ENCODE results near the gene PLXNB3. TPM values are rescaled to one million over a fixed set of nuclear protein-coding genes. Genes with fewer than 3 reads are reported as not detected.

Gene PLXNB3
- total RNA-seq, 1 experiment from 2014 or later, result 14.3 TPM

- no TSS peak for BruUV-seq (replicated peaks)
- intact Hi-C loops (cut with micrococcal nuclease; ENCODE audit: unreplicated experiment), result no loop called here
- POLR2A ChIA-PET, result no interaction called here
- in situ Hi-C loops (cut with HindIII; ENCODE audit: low pct_unique_long_range_greater_than_20kb, low sequenced_read_pairs), result no loop called here
- 0 out of 2 replicates have a peak, but pooled peaks cover 3% of the 10 kb centered on the region for H3K9me3 ChIP-seq (ENCODE audit: control insufficient read depth, insufficient read depth, low read depth, low read length)
- DNase-seq (ENCODE audit: low read depth, low spot score) (no peak), ATAC-seq (no peak)
- H3K27me3 ChIP-seq (ENCODE audit: control insufficient read depth, insufficient read depth, low read length), result no peaks in the 10 kb centered on the region
- no peaks in the 10 kb centered on the region for H3K4me1 ChIP-seq (ENCODE audit: control insufficient read depth, insufficient read depth, low read length)
- no peak overlapping the region for H3K4me3 ChIP-seq (ENCODE audit: low read depth in 2 of 2, low read length in 2 of 2)
- TF ChIP-seq TCF7L2 (IDR thresholded peaks at IDR 0.05; ENCODE audit: low read depth, low read length) (no peak), POLR2AphosphoS5 (IDR thresholded peaks at IDR 0.05; ENCODE audit: low read depth, low read length) (no peak), SIN3A (IDR thresholded peaks at IDR 0.05; ENCODE audit: borderline replicate concordance, insufficient read depth, low read depth, low read length) (no peak), CTCF (IDR thresholded peaks at IDR 0.05) (no peak), REST (IDR thresholded peaks at IDR 0.05; ENCODE audit: insufficient read depth in 1 of 2, low read depth in 2 of 2, low read length in 1 of 2) (no peak)
- no peak overlapping the region for H3K27ac ChIP-seq (ENCODE audit: low read length)
- CTCF ChIA-PET, result interaction anchor here (1.1 kb wide), 1 partner anchor 26 kb away, joined by 3 read pairs; no protein-coding TSS in a partner anchor
- H3K36me3 ChIP-seq (ENCODE audit: control insufficient read depth, insufficient read depth, low read length), result no peaks in the 10 kb centered on the region
Observed at GRCh38 chrX:153733651-153734240, 30.3 kb upstream of the PLXNB3 start.

- no peak for TF ChIP-seq TCF7L2 (IDR thresholded peaks at IDR 0.05; ENCODE audit: low read depth, low read length)
- no peak for TF ChIP-seq REST (IDR thresholded peaks at IDR 0.05; ENCODE audit: insufficient read depth in 1 of 2, low read depth in 2 of 2, low read length in 1 of 2)
- TF ChIP-seq SIN3A (IDR thresholded peaks at IDR 0.05; ENCODE audit: borderline replicate concordance, insufficient read depth, low read depth, low read length), result no peak
- TF ChIP-seq CTCF (IDR thresholded peaks at IDR 0.05), result no peak
- no peak for TF ChIP-seq POLR2AphosphoS5 (IDR thresholded peaks at IDR 0.05; ENCODE audit: low read depth, low read length)
- ATAC-seq (no peak), DNase-seq (ENCODE audit: low read depth, low spot score) (no peak)
- TSS peak; percentile 16 for BruUV-seq (replicated peaks)
- Histone ChIP-seq H3K27ac (ENCODE audit: low read length) (no peak overlapping the region), H3K4me1 (ENCODE audit: control insufficient read depth, insufficient read depth, low read length) (no peaks in the 10 kb centered on the region), H3K27me3 (ENCODE audit: control insufficient read depth, insufficient read depth, low read length) (no peaks in the 10 kb centered on the region), H3K9me3 (ENCODE audit: control insufficient read depth, insufficient read depth, low read depth, low read length) (0 out of 2 replicates have a peak, but pooled peaks cover 3% of the 10 kb centered on the region), H3K36me3 (ENCODE audit: control insufficient read depth, insufficient read depth, low read length) (no peaks in the 10 kb centered on the region), H3K4me3 (ENCODE audit: low read depth in 2 of 2, low read length in 2 of 2) (no peak overlapping the region)
- ChIA-PET POLR2A (interaction anchor here (0.5 kb wide), 1 partner anchor 44 kb away, joined by 4 read pairs; no protein-coding TSS in a partner anchor), CTCF (no interaction called here)
- in situ Hi-C loops (cut with HindIII; ENCODE audit: low pct_unique_long_range_greater_than_20kb, low sequenced_read_pairs) (no loop called here), intact Hi-C loops (cut with micrococcal nuclease; ENCODE audit: unreplicated experiment) (no loop called here)
Observed at GRCh38 chrX:153734871-153735270, 29.2 kb upstream of the PLXNB3 start.
